Fibroblast of mammary gland (primary cell): ENCODE results near the gene GYG2.
"Not testable (repeated sequence)": the region's sequence is repeated elsewhere in the genome, so short reads cannot be mapped to it uniquely, and the experiment has no call there.

Source experiments
- DNase-seq: peaks from one replicate; pipeline ENCODE4 v3.0.0-alpha.2; 2010; ENCODE audit warnings: low read depth
- H3K4me3 ChIP-seq: 2 replicates; pipeline ENCODE4 v1.5.1; 2011; ENCODE audit warnings: low read depth, mild to moderate bottlenecking, low read length, moderate library complexity; ENCODE audit not compliant: control insufficient read depth
- CTCF ChIP-seq: conservative IDR thresholded peaks from 2 replicates; pipeline ENCODE4 v1.5.1; 2011; ENCODE audit warnings: low read depth, low read length, inconsistent platforms; ENCODE audit not compliant: control insufficient read depth, insufficient read depth

Gene GYG2

GRCh38 chrX:2879670-2880069, 50.9 kb downstream of the GYG2 start:
- no peak overlapping the region for H3K4me3 ChIP-seq
- no peak for DNase-seq
- no peak for TF ChIP-seq CTCF

GRCh38 chrX:2883770-2884169, 55.0 kb downstream of the GYG2 start:
- no peak overlapping the region for H3K4me3 ChIP-seq
- TF ChIP-seq CTCF: no peak
- no peak for DNase-seq

GRCh38 chrX:2888309-2888708, 59.6 kb downstream of the GYG2 start:
- TF ChIP-seq CTCF: no peak
- DNase-seq: no peak

GRCh38 chrX:2889045-2889605, 60.4 kb downstream of the GYG2 start:
- no peak for DNase-seq
- TF ChIP-seq CTCF: no peak
- H3K4me3 ChIP-seq: peak overlapping the region; percentile 36

More at GRCh38 chrX:2888309-2888708, 59.6 kb downstream of the GYG2 start:
- H3K4me3 ChIP-seq: no peak overlapping the region

- peak; percentile 12 for TF ChIP-seq CTCF
- not testable (repeated sequence) for DNase-seq
- H3K4me3 ChIP-seq: peak overlapping the region; percentile 36
Measured at GRCh38 chrX:2889706-2890490, 61.2 kb downstream of the GYG2 start.

- H3K4me3 ChIP-seq, DNase-seq: not testable (repeated sequence)
Measured at GRCh38 chrX:2890536-2891460, 62.1 kb downstream of the GYG2 start.

- TF ChIP-seq CTCF: no peak
- no peak overlapping the region for H3K4me3 ChIP-seq
- DNase-seq: no peak
Measured at GRCh38 chrX:2892816-2893215, 64.1 kb downstream of the GYG2 start.
